Astrocyte (in vitro differentiated cells and primary cell): ENCODE measurements around the gene ANP32A.

Experiments used
- CTCF ChIP-seq: IDR thresholded peaks from 2 replicates; pipeline ENCODE4 v1.5.1; 2011; ENCODE audit warnings: low read depth, mild to moderate bottlenecking, inconsistent platforms, low read length, moderate library complexity; ENCODE audit not compliant: insufficient read depth
- EZH2 ChIP-seq: IDR thresholded peaks from 2 replicates; pipeline ENCODE4 v1.6.1; 2012; ENCODE audit warnings: mild to moderate bottlenecking, low read length, inconsistent platforms; ENCODE audit not compliant: insufficient read depth

GRCh38 chr15:68782589-68783161 is 38.0 kb downstream of the ANP32A start:
- no peak for TF ChIP-seq CTCF
- TF ChIP-seq EZH2 = no peak
